Keratinocyte (primary cell): ENCODE measurements around the gene MT1B. TPM values are rescaled to one million over a fixed set of nuclear protein-coding genes. Genes with fewer than 3 reads are reported as not detected.

ENCODE experiments used
- DNase-seq: peaks from one replicate; pipeline ENCODE4 v3.0.0-alpha.2; 2011; ENCODE audit warnings: low read depth, missing footprints, low spot score
- FAIRE-seq: peaks from 2 replicates; lab custom pipeline; 2011; peaks lifted over from hg19 to GRCh38; lab: Jason Lieb, UNC
- H2AFZ ChIP-seq: 2 replicates; pipeline ENCODE4 v1.6.0; 2012; ENCODE audit warnings: low read length, control low read depth, inconsistent platforms; ENCODE audit not compliant: control insufficient read depth
- H3K27ac ChIP-seq: 2 replicates; pipeline ENCODE4 v1.5.1; 2011; ENCODE audit warnings: low read length; ENCODE audit not compliant: control insufficient read depth, insufficient read depth
- H3K27me3 ChIP-seq: 3 replicates; pipeline ENCODE4 v1.6.0; 2011; ENCODE audit warnings: low read length; ENCODE audit not compliant: control insufficient read depth, insufficient read depth; ENCODE audit errors: extremely low read depth
- H3K36me3 ChIP-seq, 2 experiments: 2 replicates in 1 of 2; 3 replicates in 1 of 2; pipeline ENCODE4 v1.5.1; 2011; ENCODE audit warnings: low read length in 2 of 2, mild to moderate bottlenecking in 1 of 2; ENCODE audit not compliant: control insufficient read depth in 2 of 2, insufficient read depth in 2 of 2; ENCODE audit errors: extremely low read depth in 1 of 2
- H3K4me1 ChIP-seq: 3 replicates; pipeline ENCODE4 v1.5.1; 2011; ENCODE audit warnings: low read length; ENCODE audit not compliant: control insufficient read depth, insufficient read depth; ENCODE audit errors: extremely low read depth
- H3K4me2 ChIP-seq: 3 replicates; pipeline ENCODE4 v1.6.0; 2011; ENCODE audit warnings: low read depth, low read length; ENCODE audit not compliant: control insufficient read depth, insufficient read depth; ENCODE audit errors: extremely low read depth
- H3K4me3 ChIP-seq, 3 experiments: fragments of 200-600 bp in 1 of 3; sonication (generic) in 1 of 3; 2 replicates in 2 of 3; 3 replicates in 1 of 3; pipeline ENCODE4 v1.5.1; 2011 to 2016; ENCODE audit warnings: low read length in 3 of 3, mild to moderate bottlenecking in 3 of 3, control low read depth in 2 of 3, inconsistent platforms in 1 of 3, low read depth in 1 of 3, mixed read lengths in 1 of 3, mixed run types in 1 of 3, moderate library complexity in 1 of 3; ENCODE audit not compliant: control insufficient read depth in 2 of 3, insufficient read depth in 2 of 3; ENCODE audit errors: extremely low read depth in 1 of 3
- H3K79me2 ChIP-seq: 2 replicates; pipeline ENCODE4 v1.6.0; 2012; ENCODE audit warnings: low read length; ENCODE audit not compliant: control insufficient read depth, insufficient read depth
- H3K9ac ChIP-seq: 3 replicates; pipeline ENCODE4 v1.6.0; 2011; ENCODE audit warnings: low read length; ENCODE audit not compliant: control insufficient read depth, insufficient read depth; ENCODE audit errors: extremely low read depth
- H3K9me1 ChIP-seq: 3 replicates; pipeline ENCODE4 v1.6.0; 2011; ENCODE audit warnings: low read length; ENCODE audit not compliant: control insufficient read depth, insufficient read depth; ENCODE audit errors: extremely low read depth
- H3K9me3 ChIP-seq: 2 replicates; pipeline ENCODE4 v1.5.1; 2012; ENCODE audit warnings: low read depth, low read length; ENCODE audit not compliant: control insufficient read depth
- H4K20me1 ChIP-seq: 3 replicates; pipeline ENCODE4 v1.6.0; 2011; ENCODE audit warnings: low read length; ENCODE audit not compliant: control insufficient read depth, insufficient read depth; ENCODE audit errors: extremely low read depth
- CTCF ChIP-seq, 3 experiments: IDR thresholded peaks in 1 of 3; conservative IDR thresholded peaks in 1 of 3; optimal IDR thresholded peaks in 1 of 3; 2 replicates in 2 of 3; 3 replicates in 1 of 3; pipeline versions ENCODE3 to v1.5.1; 2011; ENCODE audit warnings: low read length in 3 of 3, mild to moderate bottlenecking in 3 of 3, moderate library complexity in 2 of 3, control low read depth in 1 of 3, inconsistent platforms in 1 of 3; ENCODE audit not compliant: insufficient read depth in 2 of 3; ENCODE audit errors: extremely low read depth in 1 of 3
- EZH2 ChIP-seq: IDR thresholded peaks from one replicate; pipeline ENCODE4 v1.6.1; 2012; ENCODE audit warnings: inconsistent platforms, mild to moderate bottlenecking, low read length, moderate library complexity
- dilution Hi-C: fragments of 300-500 bp; cut with MboI; formaldehyde crosslinking; loops from one replicate; pipeline ENCODE4 v1.7.0; 2020; ENCODE audit warnings: low sequenced_read_pairs; ENCODE audit not compliant: extremely low pct_ligation_motif_present
- polyA plus RNA-seq, 5 experiments: library from polyadenylated mRNA; depleted of rRNA in 3 of 5; stranded (reverse) in 3 of 5; stranded (forward) in 1 of 5; unstranded in 1 of 5; fragments of >200 nt; gene quantifications; 1 replicate in 1 of 5; 2 replicates in 3 of 5; 3 replicates in 1 of 5; pipeline versions ENCODE4 v1.2.1 to v1.2.3, GENCODE V29; 2011 to 2012; ENCODE audit warnings: missing spikeins in 2 of 5, low read depth in 1 of 5, low replicate concordance in 1 of 5

Gene MT1B
- polyA plus RNA-seq, 1 donor (not counting 4 experiments of a cell fraction or from before 2014, with no cell fraction given), result not detected

- no peaks in the 10 kb centered on the region for H3K9me1 ChIP-seq
- peak; percentile 41 for DNase-seq
- dilution Hi-C loops, result no loop called here
- H3K4me3 ChIP-seq, result peak within 1 kb of the TSS; percentile 55 to 91 (median 80)
- H3K27me3 ChIP-seq, result no peaks in the 10 kb centered on the region
- TF ChIP-seq CTCF (optimal IDR thresholded peaks at IDR 0.05 in 1 of 3, IDR thresholded peaks at IDR 0.05 in 1 of 3, conservative IDR thresholded peaks at IDR 0.05 in 1 of 3; ENCODE audit: extremely low read depth in 1 of 3, insufficient read depth in 2 of 3, low read length in 3 of 3) (no peak), EZH2 (no peak)
- peak within 1 kb of the TSS; percentile 84 for H3K9ac ChIP-seq
- H3K79me2 ChIP-seq, result peaks cover 4% of the 10 kb centered on the region
- peaks cover 33% of the 10 kb centered on the region for H3K4me1 ChIP-seq
- peaks cover 0 to 3% of the 10 kb centered on the region in 2 experiments for H3K36me3 ChIP-seq
- no peaks in the 10 kb centered on the region for H4K20me1 ChIP-seq
- H3K9me3 ChIP-seq, result peaks cover 1% of the 10 kb centered on the region
- peak within 1 kb of the TSS; percentile 100 for H3K4me2 ChIP-seq
- peak within 1 kb of the TSS; percentile 93 for H2AFZ ChIP-seq
- peak within 1 kb of the TSS; percentile 75 for H3K27ac ChIP-seq
- FAIRE-seq, result no peak
These were observed 30.4 kb downstream of the MT1B start, which contains the start of gene MT1X for GRCh38 chr16:56681939-56682702. Gene MT1X (plus strand): TSS chr16:56682470. CDS start chr16:56682541, 71 bp downstream.

- Histone ChIP-seq H3K79me2 (peaks cover 4% of the 10 kb centered on the region), H3K4me1 (peaks cover 33% of the 10 kb centered on the region), H3K9ac (peak overlapping the region; percentile 84), H4K20me1 (no peaks in the 10 kb centered on the region), H3K9me3 (peaks cover 1% of the 10 kb centered on the region), H3K36me3 (peaks cover 0 to 3% of the 10 kb centered on the region in 2 experiments), H3K9me1 (no peaks in the 10 kb centered on the region), H3K4me3 (peak overlapping the region; percentile 55 to 91 (median 80)), H3K27ac (peak overlapping the region; percentile 75), H3K4me2 (peak overlapping the region; percentile 100), H3K27me3 (no peaks in the 10 kb centered on the region), H2AFZ (peak overlapping the region; percentile 61)
- FAIRE-seq, result peak; percentile 36
- dilution Hi-C loops, result no loop called here
- no peak for DNase-seq
- TF ChIP-seq EZH2 (no peak), CTCF (optimal IDR thresholded peaks at IDR 0.05 in 1 of 3, IDR thresholded peaks at IDR 0.05 in 1 of 3, conservative IDR thresholded peaks at IDR 0.05 in 1 of 3; ENCODE audit: extremely low read depth in 1 of 3, insufficient read depth in 2 of 3, low read length in 3 of 3) (no peak)
These were observed 31.2 kb downstream of the MT1B start for GRCh38 chr16:56682703-56683397.
